ENCODE measurements around the gene SPDEF. TPM values are rescaled to one million over a fixed set of nuclear protein-coding genes. Genes with fewer than 3 reads are reported as not detected.

SPDEF gene
- total and polyA plus RNA-seq, 4 donors: 2.6 to 11.8 (median 7.1) TPM

DNA sequence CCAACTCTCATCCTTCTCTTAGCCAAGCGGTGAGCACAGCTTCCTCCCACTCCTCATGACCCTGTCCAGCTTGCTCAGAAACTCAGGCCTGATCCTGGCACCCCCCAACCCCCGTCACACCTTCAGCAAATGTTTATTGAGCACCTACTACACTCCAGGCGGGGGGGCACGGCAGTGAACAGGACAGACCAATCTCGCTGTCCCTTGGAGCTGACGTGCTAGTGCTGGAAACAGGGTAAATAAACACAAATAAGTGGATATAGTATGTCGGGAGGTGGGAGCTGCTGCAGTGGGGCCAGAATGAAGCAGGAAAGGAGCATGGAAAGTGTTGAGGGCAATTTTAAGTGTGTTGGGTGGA, 7.4 kb upstream of the SPDEF start:
- no peak overlapping the region for H3K27ac ChIP-seq (ENCODE audit: low read depth in 1 of 2, low read length in 1 of 2)
- 66 to 88% methylated on average over 7 of the region's 7 CpGs for WGBS, 2 donors
- H3K4me1 ChIP-seq (ENCODE audit: control insufficient read depth in 5 of 5, insufficient read depth in 5 of 5, low read length in 5 of 5): peaks cover 0 to 8% (median 0%) of the 10 kb centered on the region in 5 donors
- TF ChIP-seq, protein P1, sequence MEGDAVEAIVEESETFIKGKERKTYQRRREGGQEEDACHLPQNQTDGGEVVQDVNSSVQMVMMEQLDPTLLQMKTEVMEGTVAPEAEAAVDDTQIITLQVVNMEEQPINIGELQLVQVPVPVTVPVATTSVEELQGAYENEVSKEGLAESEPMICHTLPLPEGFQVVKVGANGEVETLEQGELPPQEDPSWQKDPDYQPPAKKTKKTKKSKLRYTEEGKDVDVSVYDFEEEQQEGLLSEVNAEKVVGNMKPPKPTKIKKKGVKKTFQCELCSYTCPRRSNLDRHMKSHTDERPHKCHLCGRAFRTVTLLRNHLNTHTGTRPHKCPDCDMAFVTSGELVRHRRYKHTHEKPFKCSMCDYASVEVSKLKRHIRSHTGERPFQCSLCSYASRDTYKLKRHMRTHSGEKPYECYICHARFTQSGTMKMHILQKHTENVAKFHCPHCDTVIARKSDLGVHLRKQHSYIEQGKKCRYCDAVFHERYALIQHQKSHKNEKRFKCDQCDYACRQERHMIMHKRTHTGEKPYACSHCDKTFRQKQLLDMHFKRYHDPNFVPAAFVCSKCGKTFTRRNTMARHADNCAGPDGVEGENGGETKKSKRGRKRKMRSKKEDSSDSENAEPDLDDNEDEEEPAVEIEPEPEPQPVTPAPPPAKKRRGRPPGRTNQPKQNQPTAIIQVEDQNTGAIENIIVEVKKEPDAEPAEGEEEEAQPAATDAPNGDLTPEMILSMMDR (IDR thresholded peaks at IDR 0.05; ENCODE audit: control extremely low read depth, extremely low read depth): no peak
- no peak overlapping the region for H3K4me3 ChIP-seq
- DNase-seq: no peak
- H3K27me3 ChIP-seq (ENCODE audit: control insufficient read depth in 3 of 3, insufficient read depth in 3 of 3, low read length in 2 of 3): no peaks in the 10 kb centered on the region
- no peak overlapping the region for H3K9ac ChIP-seq (ENCODE audit: insufficient read depth in 1 of 2, low read length in 2 of 2)
- no peak for ATAC-seq (ENCODE audit: insufficient read depth, low FRiP score)
- H3K36me3 ChIP-seq (ENCODE audit: control insufficient read depth in 4 of 4, insufficient read depth in 4 of 4, low read length in 4 of 4): no peaks in the 10 kb centered on the region
- H3K9me3 ChIP-seq (ENCODE audit: control insufficient read depth in 4 of 4, insufficient read depth in 3 of 4, low read length in 3 of 4): peaks cover 0 to 3% (median 0%) of the 10 kb centered on the region in 4 donors

DNA sequence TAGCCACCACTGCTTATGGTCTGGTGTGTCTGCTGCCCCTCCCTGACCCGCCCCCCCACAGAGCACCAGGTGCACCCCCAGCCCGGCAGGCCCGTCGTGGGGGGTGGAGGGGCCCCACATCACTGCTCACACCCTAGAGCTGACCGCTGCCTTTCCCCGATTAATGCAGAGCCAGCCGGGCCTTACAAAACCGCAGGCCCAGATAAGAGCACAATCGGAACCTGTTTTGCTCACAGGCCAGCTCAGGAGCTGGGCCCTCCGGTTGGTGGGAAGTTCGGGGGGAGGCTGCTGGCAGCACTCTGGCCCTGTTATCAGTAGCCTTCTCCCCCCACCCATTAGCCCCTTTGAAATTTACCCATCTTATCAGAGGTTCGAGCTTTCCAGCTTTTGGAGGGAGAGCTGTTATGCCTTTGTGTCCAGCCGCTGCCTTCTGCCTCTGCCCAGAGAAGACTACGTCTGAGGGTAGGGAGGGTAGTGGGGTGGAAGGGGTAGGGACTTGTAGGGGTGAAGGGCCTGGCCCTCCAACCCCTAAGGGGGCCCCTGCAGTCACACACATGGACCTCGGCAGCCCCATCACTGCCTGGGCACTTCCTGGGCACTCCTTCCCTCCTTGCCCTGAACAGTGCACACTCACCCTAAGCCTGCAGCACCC, 6.9 kb upstream of the SPDEF start:
- Histone ChIP-seq H3K4me1 (ENCODE audit: control insufficient read depth in 5 of 5, insufficient read depth in 5 of 5, low read length in 5 of 5) (peaks cover 0 to 8% (median 0%) of the 10 kb centered on the region in 5 donors), H3K9me3 (ENCODE audit: control insufficient read depth in 4 of 4, insufficient read depth in 3 of 4, low read length in 3 of 4) (peaks cover 0 to 3% (median 0%) of the 10 kb centered on the region in 4 donors), H3K36me3 (ENCODE audit: control insufficient read depth in 4 of 4, insufficient read depth in 4 of 4, low read length in 4 of 4) (no peaks in the 10 kb centered on the region), H3K27me3 (ENCODE audit: control insufficient read depth in 3 of 3, insufficient read depth in 3 of 3, low read length in 2 of 3) (no peaks in the 10 kb centered on the region), H3K27ac (ENCODE audit: low read depth in 1 of 2, low read length in 1 of 2) (no peak overlapping the region), H3K9ac (ENCODE audit: insufficient read depth in 1 of 2, low read length in 2 of 2) (no peak overlapping the region), H3K4me3 (no peak overlapping the region)
- DNase-seq (peak in 1 of 3 donors; percentile 16), ATAC-seq (ENCODE audit: insufficient read depth, low FRiP score) (no peak)
- TF ChIP-seq, protein P1 (IDR thresholded peaks at IDR 0.05; ENCODE audit: control extremely low read depth, extremely low read depth): no peak
- 67 to 85% methylated on average over 14 to 15 of the region's 15 CpGs for WGBS, 2 donors

DNA sequence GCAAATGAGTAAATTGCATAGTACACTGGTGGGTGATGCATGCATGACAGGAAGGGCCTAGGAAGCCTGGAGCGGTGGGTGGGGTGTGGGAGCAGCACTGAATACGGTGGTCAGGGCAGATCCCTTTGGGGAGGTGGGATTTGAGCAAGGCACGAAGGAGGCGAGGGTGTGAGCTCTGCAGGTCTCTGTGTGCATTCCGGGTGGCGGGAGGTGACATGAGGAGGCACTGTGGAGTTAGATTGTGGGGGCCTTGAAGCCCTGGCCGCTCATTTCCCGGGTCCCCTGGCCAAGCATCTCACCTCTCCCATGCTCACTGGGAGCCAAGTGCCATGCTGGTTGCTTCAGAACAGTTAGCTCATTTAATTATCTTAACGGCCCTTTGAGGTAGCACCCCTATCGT, 6.2 kb upstream of the SPDEF start:
- H3K4me3 ChIP-seq: no peak overlapping the region
- WGBS, 2 donors: 89 to 92% methylated on average over 10 of the region's 10 CpGs
- DNase-seq (no peak), ATAC-seq (ENCODE audit: insufficient read depth, low FRiP score) (no peak)
- TF ChIP-seq, protein P1 (IDR thresholded peaks at IDR 0.05; ENCODE audit: control extremely low read depth, extremely low read depth): no peak
- peaks cover 0 to 3% (median 0%) of the 10 kb centered on the region in 4 donors for H3K9me3 ChIP-seq (ENCODE audit: control insufficient read depth in 4 of 4, insufficient read depth in 3 of 4, low read length in 3 of 4)
- H3K36me3 ChIP-seq (ENCODE audit: control insufficient read depth in 4 of 4, insufficient read depth in 4 of 4, low read length in 4 of 4): no peaks in the 10 kb centered on the region
- H3K27me3 ChIP-seq (ENCODE audit: control insufficient read depth in 3 of 3, insufficient read depth in 3 of 3, low read length in 2 of 3): no peaks in the 10 kb centered on the region
- peaks cover 0 to 8% (median 0%) of the 10 kb centered on the region in 5 donors for H3K4me1 ChIP-seq (ENCODE audit: control insufficient read depth in 5 of 5, insufficient read depth in 5 of 5, low read length in 5 of 5)
- H3K27ac ChIP-seq (ENCODE audit: low read depth in 1 of 2, low read length in 1 of 2): no peak overlapping the region
- no peak overlapping the region for H3K9ac ChIP-seq (ENCODE audit: insufficient read depth in 1 of 2, low read length in 2 of 2)

DNA sequence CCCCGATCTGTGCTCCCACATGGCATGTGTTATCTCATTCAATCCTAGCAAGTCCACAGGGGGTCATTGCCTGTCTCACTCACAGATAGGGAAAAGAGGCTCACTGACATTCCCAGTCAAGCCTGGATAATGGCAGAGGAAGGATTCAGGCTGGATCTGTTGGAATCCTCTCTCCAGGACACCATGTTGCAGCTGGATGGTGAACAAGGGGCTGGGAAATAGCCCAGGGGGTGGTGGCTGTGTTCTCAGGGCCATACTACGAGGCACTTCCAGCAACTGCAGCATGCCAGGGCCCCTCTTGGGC, 5.0 kb upstream of the SPDEF start:
- TF ChIP-seq, protein P1 (IDR thresholded peaks at IDR 0.05; ENCODE audit: control extremely low read depth, extremely low read depth): no peak
- Histone ChIP-seq H3K4me1 (ENCODE audit: control insufficient read depth in 5 of 5, insufficient read depth in 5 of 5, low read length in 5 of 5) (peaks cover 0 to 8% (median 0%) of the 10 kb centered on the region in 5 donors), H3K9ac (ENCODE audit: insufficient read depth in 1 of 2, low read length in 2 of 2) (no peak overlapping the region), H3K4me3 (no peak overlapping the region), H3K36me3 (ENCODE audit: control insufficient read depth in 4 of 4, insufficient read depth in 4 of 4, low read length in 4 of 4) (no peaks in the 10 kb centered on the region), H3K27ac (ENCODE audit: low read depth in 1 of 2, low read length in 1 of 2) (no peak overlapping the region), H3K9me3 (ENCODE audit: control insufficient read depth in 4 of 4, insufficient read depth in 3 of 4, low read length in 3 of 4) (peaks cover 0 to 3% (median 0%) of the 10 kb centered on the region in 4 donors), H3K27me3 (ENCODE audit: control insufficient read depth in 3 of 3, insufficient read depth in 3 of 3, low read length in 2 of 3) (no peaks in the 10 kb centered on the region)
- WGBS, 2 donors: 95 to 100% methylated on average over 2 of the region's 2 CpGs
- ATAC-seq (ENCODE audit: insufficient read depth, low FRiP score): no peak
- no peak for DNase-seq
